Measurements from ENCODE around the gene VWDE. TPM values are rescaled to one million over a fixed set of nuclear protein-coding genes. Genes with fewer than 3 reads are reported as not detected.

The VWDE gene
- total and polyA plus RNA-seq, 2 donors from 2014 or later = 0.69 to 1.5 TPM

DNA sequence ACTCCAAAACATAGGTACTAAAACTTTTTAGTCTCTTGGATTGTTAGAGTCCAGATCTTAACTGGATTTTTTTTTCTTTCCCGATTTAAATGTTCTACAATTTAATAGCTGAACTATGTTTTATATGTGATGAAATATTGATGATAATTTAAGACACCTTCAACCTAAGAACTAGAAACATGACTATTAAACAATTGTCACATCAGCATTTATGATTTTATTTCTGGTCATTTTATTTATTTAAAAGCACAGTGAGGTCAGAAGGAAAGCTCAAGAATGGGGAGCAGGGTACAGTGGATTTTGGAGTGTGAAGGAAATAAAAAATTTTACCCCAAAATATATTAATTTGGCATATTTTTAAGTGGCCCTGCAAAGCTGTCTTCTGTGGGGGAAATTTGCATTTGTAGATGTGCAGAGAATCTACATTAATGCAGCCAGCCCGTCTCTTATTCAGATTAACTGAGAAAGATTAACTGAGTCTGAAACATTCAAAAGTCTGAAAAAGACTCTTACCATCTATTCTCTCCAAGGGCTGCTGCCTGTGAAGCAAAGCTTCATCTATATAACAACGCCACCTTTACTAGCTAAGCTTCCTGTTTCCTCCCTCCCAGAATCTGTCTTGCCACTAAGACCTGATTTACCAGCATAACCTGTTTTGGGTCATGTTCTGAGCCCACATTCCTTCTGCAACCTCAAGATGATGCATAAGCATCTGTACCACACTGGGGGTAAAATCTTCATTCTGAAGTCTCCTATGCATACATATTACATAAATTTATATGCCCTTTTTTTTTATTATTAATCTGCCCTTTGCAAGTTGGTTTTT is 106.2 kb downstream of the VWDE start:
- no peak for FAIRE-seq
- no peak overlapping the region for H3K4me3 ChIP-seq (ENCODE audit: low read length in 3 of 3)
- no peaks in the 10 kb centered on the region for H3K36me3 ChIP-seq (ENCODE audit: control insufficient read depth in 2 of 3, insufficient read depth in 3 of 3, low read length in 3 of 3)
- no peaks in the 10 kb centered on the region for H3K27me3 ChIP-seq (ENCODE audit: control insufficient read depth, insufficient read depth, low read length)
- no peak overlapping the region for H3K27ac ChIP-seq (ENCODE audit: low read depth in 2 of 2, low read length in 2 of 2)
- H3K9ac ChIP-seq (ENCODE audit: low read length in 3 of 3) = no peak overlapping the region
- H3K9me3 ChIP-seq (ENCODE audit: control insufficient read depth in 2 of 3, insufficient read depth in 1 of 3, low read length in 3 of 3) = no peaks in the 10 kb centered on the region
- H3K4me1 ChIP-seq (ENCODE audit: control insufficient read depth in 2 of 3, insufficient read depth in 2 of 3, low read depth in 1 of 3, low read length in 3 of 3) = no peaks in the 10 kb centered on the region
- intact Hi-C loops (cut with DNase I) = no loop called here
- peak in 1 of 5 donors; percentile 53 for DNase-seq
- TF ChIP-seq, protein P1, sequence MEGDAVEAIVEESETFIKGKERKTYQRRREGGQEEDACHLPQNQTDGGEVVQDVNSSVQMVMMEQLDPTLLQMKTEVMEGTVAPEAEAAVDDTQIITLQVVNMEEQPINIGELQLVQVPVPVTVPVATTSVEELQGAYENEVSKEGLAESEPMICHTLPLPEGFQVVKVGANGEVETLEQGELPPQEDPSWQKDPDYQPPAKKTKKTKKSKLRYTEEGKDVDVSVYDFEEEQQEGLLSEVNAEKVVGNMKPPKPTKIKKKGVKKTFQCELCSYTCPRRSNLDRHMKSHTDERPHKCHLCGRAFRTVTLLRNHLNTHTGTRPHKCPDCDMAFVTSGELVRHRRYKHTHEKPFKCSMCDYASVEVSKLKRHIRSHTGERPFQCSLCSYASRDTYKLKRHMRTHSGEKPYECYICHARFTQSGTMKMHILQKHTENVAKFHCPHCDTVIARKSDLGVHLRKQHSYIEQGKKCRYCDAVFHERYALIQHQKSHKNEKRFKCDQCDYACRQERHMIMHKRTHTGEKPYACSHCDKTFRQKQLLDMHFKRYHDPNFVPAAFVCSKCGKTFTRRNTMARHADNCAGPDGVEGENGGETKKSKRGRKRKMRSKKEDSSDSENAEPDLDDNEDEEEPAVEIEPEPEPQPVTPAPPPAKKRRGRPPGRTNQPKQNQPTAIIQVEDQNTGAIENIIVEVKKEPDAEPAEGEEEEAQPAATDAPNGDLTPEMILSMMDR (IDR thresholded peaks at IDR 0.05; ENCODE audit: borderline replicate concordance, extremely low read depth, insufficient read depth) = no peak

DNA sequence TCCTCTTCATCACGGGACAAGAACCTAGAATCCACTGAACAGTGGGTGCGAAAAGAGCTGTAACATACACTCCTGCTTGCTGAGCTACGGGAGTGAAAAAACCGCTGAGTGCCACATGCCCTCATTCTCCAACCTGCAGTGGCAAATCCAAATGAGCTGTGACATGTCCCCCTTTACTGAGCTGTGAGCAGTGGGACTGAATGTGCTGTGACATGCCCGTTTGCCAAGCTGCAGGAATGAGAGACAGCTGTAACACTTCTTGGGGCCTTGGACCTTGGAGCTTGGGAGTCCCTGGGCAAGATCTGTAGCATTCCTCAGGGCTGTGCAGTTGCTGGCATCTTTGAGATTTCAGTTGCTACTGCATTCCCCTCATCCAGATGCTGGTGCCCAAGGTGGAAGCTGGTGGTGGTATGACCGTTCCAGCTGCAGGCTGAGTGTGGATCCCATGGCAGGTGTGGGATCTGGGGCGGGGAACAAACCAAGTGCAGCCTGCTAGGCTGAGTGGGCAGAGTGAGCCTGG is 107.6 kb downstream of the VWDE start:
- H3K4me3 ChIP-seq (ENCODE audit: low read length in 3 of 3) = no peak overlapping the region
- intact Hi-C loops (cut with DNase I) = no loop called here
- TF ChIP-seq, protein P1 (IDR thresholded peaks at IDR 0.05; ENCODE audit: borderline replicate concordance, extremely low read depth, insufficient read depth) = no peak
- no peaks in the 10 kb centered on the region for H3K36me3 ChIP-seq (ENCODE audit: control insufficient read depth in 2 of 3, insufficient read depth in 3 of 3, low read length in 3 of 3)
- FAIRE-seq = no peak
- H3K27ac ChIP-seq (ENCODE audit: low read depth in 2 of 2, low read length in 2 of 2) = no peak overlapping the region
- DNase-seq = no peak
- H3K27me3 ChIP-seq (ENCODE audit: control insufficient read depth, insufficient read depth, low read length) = no peaks in the 10 kb centered on the region
- H3K9me3 ChIP-seq (ENCODE audit: control insufficient read depth in 2 of 3, insufficient read depth in 1 of 3, low read length in 3 of 3) = peaks cover 0 to 10% (median 0%) of the 10 kb centered on the region in 3 donors
- no peaks in the 10 kb centered on the region for H3K4me1 ChIP-seq (ENCODE audit: control insufficient read depth in 2 of 3, insufficient read depth in 2 of 3, low read depth in 1 of 3, low read length in 3 of 3)
- H3K9ac ChIP-seq (ENCODE audit: low read length in 3 of 3) = no peak overlapping the region

DNA sequence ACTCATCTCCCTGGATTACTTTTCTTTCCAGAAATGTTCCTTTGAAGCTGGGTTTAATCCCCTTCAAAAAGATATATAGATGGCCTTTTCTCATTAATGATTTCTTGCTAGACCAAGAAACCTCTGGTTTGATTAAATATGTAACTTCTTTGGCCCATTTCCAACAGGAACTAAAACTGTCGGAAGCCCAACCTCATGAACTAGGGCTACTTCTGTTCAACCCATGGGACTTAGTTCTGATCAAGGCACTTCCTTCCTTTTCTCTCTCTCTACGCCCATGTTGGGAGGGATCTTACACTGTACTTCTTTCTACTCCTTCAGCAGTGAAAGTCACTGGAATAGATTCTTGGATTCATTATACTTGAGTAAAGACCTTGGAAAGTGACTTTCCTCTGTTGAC is 109.0 kb downstream of the VWDE start:
- Histone ChIP-seq H3K4me1 (ENCODE audit: control insufficient read depth in 2 of 3, insufficient read depth in 2 of 3, low read depth in 1 of 3, low read length in 3 of 3) (no peaks in the 10 kb centered on the region), H3K9ac (ENCODE audit: low read length in 3 of 3) (no peak overlapping the region), H3K4me3 (ENCODE audit: low read length in 3 of 3) (no peak overlapping the region), H3K27ac (ENCODE audit: low read depth in 2 of 2, low read length in 2 of 2) (no peak overlapping the region), H3K27me3 (ENCODE audit: control insufficient read depth, insufficient read depth, low read length) (no peaks in the 10 kb centered on the region), H3K36me3 (ENCODE audit: control insufficient read depth in 2 of 3, insufficient read depth in 3 of 3, low read length in 3 of 3) (no peaks in the 10 kb centered on the region), H3K9me3 (ENCODE audit: control insufficient read depth in 2 of 3, insufficient read depth in 1 of 3, low read length in 3 of 3) (peaks cover 0 to 12% (median 0%) of the 10 kb centered on the region in 3 donors)
- TF ChIP-seq, protein P1 (IDR thresholded peaks at IDR 0.05; ENCODE audit: borderline replicate concordance, extremely low read depth, insufficient read depth) = no peak
- DNase-seq = no peak
- intact Hi-C loops (cut with DNase I) = no loop called here
- FAIRE-seq = no peak
